NB4 (cell line): ENCODE results near the gene RFTN1.

Source experiments
- DNase-seq: peaks from one replicate; pipeline ENCODE4 v3.0.0; 2010; ENCODE audit warnings: low read depth
- H3K4me3 ChIP-seq: one replicate; pipeline ENCODE4 v1.5.1; 2011; ENCODE audit warnings: mild to moderate bottlenecking, low read depth, low read length, moderate library complexity
- MYC ChIP-seq: IDR thresholded peaks from 2 replicates; pipeline ENCODE4 v1.6.1; 2011; ENCODE audit warnings: low read depth, low read length
- POLR2A ChIP-seq: IDR thresholded peaks from 2 replicates; pipeline ENCODE4 v1.6.1; 2011; ENCODE audit warnings: mild to moderate bottlenecking; ENCODE audit not compliant: insufficient read length; ENCODE audit errors: extremely low read depth
- TF ChIP-seq, protein P1 (sequence below): IDR thresholded peaks from one replicate; pipeline ENCODE4 v1.5.1; 2012; ENCODE audit warnings: low read depth, low read length
- TF ChIP-seq, protein P2 (sequence below): IDR thresholded peaks from 2 replicates; pipeline ENCODE4 v1.6.1; 2011; ENCODE audit warnings: low read depth, low read length

The RFTN1 gene

DNA sequence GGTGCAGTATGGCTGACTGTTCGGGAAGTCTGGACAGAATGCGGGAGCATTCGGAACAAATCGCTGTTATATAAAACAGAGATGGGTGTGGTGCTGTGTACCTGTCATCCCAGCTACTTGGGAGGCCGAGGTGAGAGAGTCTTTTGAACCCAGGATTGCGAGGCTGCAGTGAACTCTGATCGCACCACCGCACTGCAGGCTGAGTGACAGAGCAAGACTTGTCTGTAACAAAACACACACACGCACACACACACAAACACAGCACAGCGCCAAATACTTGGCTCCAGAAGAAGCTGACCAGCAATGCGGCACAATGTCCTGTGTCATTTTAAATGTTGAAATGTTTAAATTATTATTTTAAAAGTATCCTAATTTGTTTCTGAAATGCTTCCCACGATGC, 12.6 kb downstream of the RFTN1 start:
- TF ChIP-seq, protein P1, sequence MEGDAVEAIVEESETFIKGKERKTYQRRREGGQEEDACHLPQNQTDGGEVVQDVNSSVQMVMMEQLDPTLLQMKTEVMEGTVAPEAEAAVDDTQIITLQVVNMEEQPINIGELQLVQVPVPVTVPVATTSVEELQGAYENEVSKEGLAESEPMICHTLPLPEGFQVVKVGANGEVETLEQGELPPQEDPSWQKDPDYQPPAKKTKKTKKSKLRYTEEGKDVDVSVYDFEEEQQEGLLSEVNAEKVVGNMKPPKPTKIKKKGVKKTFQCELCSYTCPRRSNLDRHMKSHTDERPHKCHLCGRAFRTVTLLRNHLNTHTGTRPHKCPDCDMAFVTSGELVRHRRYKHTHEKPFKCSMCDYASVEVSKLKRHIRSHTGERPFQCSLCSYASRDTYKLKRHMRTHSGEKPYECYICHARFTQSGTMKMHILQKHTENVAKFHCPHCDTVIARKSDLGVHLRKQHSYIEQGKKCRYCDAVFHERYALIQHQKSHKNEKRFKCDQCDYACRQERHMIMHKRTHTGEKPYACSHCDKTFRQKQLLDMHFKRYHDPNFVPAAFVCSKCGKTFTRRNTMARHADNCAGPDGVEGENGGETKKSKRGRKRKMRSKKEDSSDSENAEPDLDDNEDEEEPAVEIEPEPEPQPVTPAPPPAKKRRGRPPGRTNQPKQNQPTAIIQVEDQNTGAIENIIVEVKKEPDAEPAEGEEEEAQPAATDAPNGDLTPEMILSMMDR = no peak
- TF ChIP-seq, protein P2, sequence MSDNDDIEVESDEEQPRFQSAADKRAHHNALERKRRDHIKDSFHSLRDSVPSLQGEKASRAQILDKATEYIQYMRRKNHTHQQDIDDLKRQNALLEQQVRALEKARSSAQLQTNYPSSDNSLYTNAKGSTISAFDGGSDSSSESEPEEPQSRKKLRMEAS = no peak
- TF ChIP-seq MYC = no peak
- no peak for TF ChIP-seq POLR2A
- no peak for DNase-seq

DNA sequence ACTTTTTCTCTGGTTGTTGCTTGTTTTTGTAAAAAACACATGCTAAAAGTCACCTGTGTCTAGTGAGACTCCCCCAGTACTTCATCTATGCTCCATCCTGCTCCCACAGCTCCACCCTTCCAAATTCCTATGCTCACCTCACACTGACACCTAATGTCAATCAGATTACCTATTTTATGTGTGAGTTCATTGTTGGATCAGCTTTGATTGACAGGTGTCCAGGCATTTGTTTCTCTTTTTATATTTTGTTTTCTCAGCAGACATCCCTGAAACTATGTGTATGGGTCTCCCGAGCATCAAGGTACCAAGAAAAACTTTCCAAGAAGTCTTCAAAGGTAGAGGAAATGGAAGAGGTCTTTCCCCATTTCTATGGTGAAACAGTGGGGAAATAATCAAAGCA, 13.4 kb downstream of the RFTN1 start:
- TF ChIP-seq MYC = no peak
- TF ChIP-seq, protein P2 = no peak
- TF ChIP-seq, protein P1 = no peak
- TF ChIP-seq POLR2A = no peak
- DNase-seq = no peak
- H3K4me3 ChIP-seq = no peak overlapping the region

More for the DNA sequence above, 12.6 kb downstream of the RFTN1 start:
- H3K4me3 ChIP-seq = no peak overlapping the region

DNA sequence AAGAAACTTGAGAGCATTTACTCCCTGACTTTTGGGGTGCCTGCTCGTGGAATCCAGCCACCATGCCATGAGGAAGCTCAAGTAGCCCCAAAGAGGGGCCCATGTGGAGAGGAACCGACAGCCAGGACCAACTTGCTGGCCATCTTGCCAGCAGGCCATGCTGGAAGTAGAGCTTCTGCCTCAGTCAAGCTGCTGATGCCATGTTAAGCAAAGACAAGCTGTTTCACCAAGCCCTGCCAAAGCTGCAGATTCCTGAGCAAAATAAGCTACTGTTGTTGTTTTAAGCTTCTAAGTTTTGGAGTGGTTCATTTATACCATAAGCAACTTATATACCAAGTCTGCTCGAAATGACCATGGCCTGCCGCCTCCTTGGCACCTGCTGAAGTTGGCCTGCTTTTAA, 14.1 kb downstream of the RFTN1 start:
- no peak overlapping the region for H3K4me3 ChIP-seq
- no peak for DNase-seq
- TF ChIP-seq, protein P1 = no peak
- TF ChIP-seq, protein P2 = no peak
- TF ChIP-seq MYC (no peak), POLR2A (no peak)

DNA sequence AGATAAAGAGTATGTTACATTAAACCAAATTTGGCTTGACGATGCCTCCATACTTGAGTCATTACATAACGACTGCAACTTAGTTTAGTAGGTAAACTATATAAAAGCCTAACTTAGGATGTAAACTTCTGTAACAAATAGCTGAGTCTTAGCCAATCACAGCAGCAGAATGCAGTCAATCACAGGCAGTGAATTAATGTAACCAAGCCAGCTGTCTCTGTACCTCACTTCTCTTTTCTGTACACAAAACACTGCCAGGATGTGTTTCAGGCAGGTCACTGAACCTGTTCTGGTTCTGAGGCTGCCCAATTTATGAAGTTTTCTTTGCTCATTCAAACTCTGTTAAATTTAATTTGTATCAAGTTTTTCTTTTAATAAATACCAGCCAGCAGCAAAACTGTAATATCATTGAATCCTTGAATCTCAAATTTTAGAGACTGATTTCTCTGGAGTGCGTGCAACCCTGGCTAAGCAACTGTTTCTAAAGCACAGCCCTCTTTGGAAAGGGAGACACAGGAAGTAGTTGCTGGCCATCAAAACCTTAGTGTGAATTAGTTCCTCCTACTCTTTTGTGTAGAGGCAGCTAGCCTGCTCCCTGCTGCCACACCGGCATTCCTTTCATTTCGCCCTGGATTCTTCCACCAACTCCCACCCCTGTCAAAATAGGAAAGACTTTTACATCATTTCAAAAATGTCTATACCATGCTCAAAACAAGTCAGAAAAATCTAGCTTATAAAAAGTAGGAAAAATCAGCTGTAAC, 15.2 kb downstream of the RFTN1 start:
- TF ChIP-seq, protein P1 = no peak
- TF ChIP-seq POLR2A (no peak), MYC (no peak)
- TF ChIP-seq, protein P2 = no peak
- DNase-seq = no peak
- H3K4me3 ChIP-seq = no peak overlapping the region

DNA sequence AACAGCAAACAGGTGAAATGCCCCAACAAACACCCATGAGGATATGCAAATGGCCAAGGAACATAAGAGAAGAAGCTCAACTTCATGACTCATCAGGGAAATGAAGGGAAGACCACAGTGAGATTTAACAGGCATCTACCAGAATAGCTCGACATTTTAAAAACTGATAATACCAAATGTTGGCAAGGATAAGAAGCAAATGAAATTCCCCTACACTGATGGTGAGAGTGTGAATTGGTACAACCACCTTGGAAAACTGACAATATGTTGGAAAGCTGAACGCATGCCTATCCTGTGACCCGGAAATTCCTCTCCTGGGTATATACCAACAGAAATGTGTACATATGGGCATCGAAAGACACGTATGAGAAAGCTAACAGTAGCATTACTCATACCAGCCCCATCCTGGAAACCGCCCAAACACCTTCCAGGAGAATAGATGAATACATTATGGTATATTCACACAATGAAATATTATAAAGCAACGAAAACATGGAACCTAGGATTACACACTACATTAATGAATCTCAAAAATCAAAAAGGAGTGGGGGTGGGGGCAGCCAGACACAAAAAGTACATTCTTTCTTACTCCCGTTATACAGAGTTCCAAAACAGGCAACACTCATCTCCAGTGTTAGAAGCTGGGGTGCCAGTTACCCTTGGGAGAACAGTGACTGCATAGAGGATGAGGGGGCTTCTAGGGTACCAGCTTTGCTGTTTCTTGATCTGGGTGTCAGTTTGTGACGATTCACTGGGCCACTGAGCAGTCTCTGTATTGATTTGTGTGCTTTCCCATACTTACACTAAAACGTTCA, 16.9 kb downstream of the RFTN1 start:
- no peak for TF ChIP-seq POLR2A
- TF ChIP-seq, protein P1 = no peak
- no peak for TF ChIP-seq MYC
- TF ChIP-seq, protein P2 = no peak
- H3K4me3 ChIP-seq = no peak overlapping the region
- DNase-seq = no peak
